Suprapubic skin (tissue), 4 donors: Measurements from ENCODE around the gene ANKRD29. TPM values are rescaled to one million over a fixed set of nuclear protein-coding genes. Genes with fewer than 3 reads are reported as not detected.

ENCODE experiments used
- DNase-seq, 2 donors: peaks; one replicate each; pipeline ENCODE4 v3.0.0-alpha.2; 2019; ENCODE audit warnings: low spot score in 2 of 2
- H3K27ac ChIP-seq: fragments of 200-600 bp; sonication (generic); one replicate; pipeline ENCODE4 v1.5.1; 2019
- H3K27me3 ChIP-seq: fragments of 200-600 bp; sonication (generic); one replicate; pipeline ENCODE4 v1.5.1; 2019
- H3K36me3 ChIP-seq: fragments of 200-600 bp; sonication (generic); one replicate; pipeline ENCODE4 v1.5.1; 2019
- H3K4me1 ChIP-seq: fragments of 200-600 bp; sonication (generic); one replicate; pipeline ENCODE4 v1.5.1; 2019
- H3K4me3 ChIP-seq: fragments of 200-600 bp; sonication (generic); one replicate; pipeline ENCODE4 v1.5.1; 2019; ENCODE audit warnings: mild to moderate bottlenecking
- H3K9me3 ChIP-seq: fragments of 200-600 bp; sonication (generic); one replicate; pipeline ENCODE4 v1.5.1; 2019
- CTCF ChIP-seq, 2 donors: fragments of 200-600 bp in 1 of 2; fragments of 450-650 bp in 1 of 2; sonication (generic) in 1 of 2; IDR thresholded peaks; one replicate each; pipeline ENCODE4 v1.5.1; 2016 to 2019; ENCODE audit warnings: antibody characterized with exemption in 2 of 2, mild to moderate bottlenecking in 1 of 2, moderate library complexity in 1 of 2
- EP300 ChIP-seq: sonication (generic); formaldehyde crosslinking; IDR thresholded peaks from one replicate; pipeline ENCODE4 v1.6.1; 2017; ENCODE audit warnings: antibody characterized with exemption
- POLR2A ChIP-seq, 2 donors: fragments of 450-650 bp; IDR thresholded peaks; one replicate each; pipeline ENCODE4 v1.6.1; 2017; ENCODE audit warnings: antibody characterized with exemption in 2 of 2, mild to moderate bottlenecking in 2 of 2, moderate library complexity in 2 of 2
- POLR2AphosphoS5 ChIP-seq, 3 donors: sonication (generic); formaldehyde crosslinking; IDR thresholded peaks; one replicate each; pipeline ENCODE4 v1.6.1; 2017; ENCODE audit warnings: antibody characterized with exemption in 3 of 3
- WGBS: methylation state at CpG from one replicate; pipeline ENCODE4 v1.1.5; 2018; 5-methylcytosine and 5-hydroxymethylcytosine counted together
- total RNA-seq, 4 donors: library from RNA; depleted of rRNA; stranded (reverse); fragments of >200 nt; gene quantifications; one replicate each; pipeline ENCODE4 v1.1.0, GENCODE V29; 2016

ANKRD29 gene
- total RNA-seq, 4 donors from 2014 or later, result 1.5 to 9.9 (median 6.2) TPM

DNA sequence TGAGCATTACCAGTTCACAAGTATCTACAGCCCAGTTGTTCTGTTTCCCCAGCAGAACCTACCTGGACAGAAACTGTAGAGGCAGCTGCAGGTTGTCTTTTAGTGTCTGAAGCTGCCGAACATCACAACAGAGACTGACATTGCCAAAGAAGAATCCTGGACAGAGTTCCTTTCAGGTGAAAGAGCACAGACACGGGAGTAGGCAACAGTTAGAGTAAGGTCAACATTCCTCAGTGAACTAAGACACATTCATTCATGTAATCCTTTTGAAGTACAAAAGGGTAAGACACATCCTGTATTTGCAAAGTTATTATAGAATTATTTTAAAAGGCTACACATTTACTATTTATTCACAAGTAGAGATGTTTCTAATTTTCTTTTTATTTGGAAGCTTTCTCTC is 90.7 kb downstream of the ANKRD29 start:
- peaks cover 62% of the 10 kb centered on the region for H3K36me3 ChIP-seq

GRCh38 chr18:23570912-23571504 is 91.7 kb downstream of the ANKRD29 start:
- Histone ChIP-seq H3K9me3 (no peaks in the 10 kb centered on the region), H3K36me3 (peaks cover 57% of the 10 kb centered on the region), H3K27me3 (no peaks in the 10 kb centered on the region), H3K4me1 (peaks cover 20% of the 10 kb centered on the region), H3K4me3 (no peak overlapping the region), H3K27ac (no peak overlapping the region)
- no peak for DNase-seq
- TF ChIP-seq POLR2A (IDR thresholded peaks at IDR 0.05) (no peak), EP300 (no peak), POLR2AphosphoS5 (IDR thresholded peaks at IDR 0.05) (no peak), CTCF (IDR thresholded peaks at IDR 0.05) (no peak)
- WGBS, result 64% methylated on average over 3 of the region's 3 CpGs

More for the DNA sequence above, 90.7 kb downstream of the ANKRD29 start:
- Histone ChIP-seq H3K4me1 (peaks cover 20% of the 10 kb centered on the region), H3K27ac (no peak overlapping the region), H3K9me3 (no peaks in the 10 kb centered on the region), H3K27me3 (no peaks in the 10 kb centered on the region), H3K4me3 (no peak overlapping the region)
- 82% methylated on average over 2 of the region's 2 CpGs for WGBS
- TF ChIP-seq POLR2A (IDR thresholded peaks at IDR 0.05) (no peak), POLR2AphosphoS5 (IDR thresholded peaks at IDR 0.05) (no peak), EP300 (no peak), CTCF (IDR thresholded peaks at IDR 0.05) (no peak)
- DNase-seq, result no peak

GRCh38 chr18:23569299-23570063 is 93.2 kb downstream of the ANKRD29 start:
- no peak for DNase-seq
- TF ChIP-seq POLR2AphosphoS5 (IDR thresholded peaks at IDR 0.05), result no peak
- no peak for TF ChIP-seq CTCF (IDR thresholded peaks at IDR 0.05)
- no peak for TF ChIP-seq EP300
- no peak for TF ChIP-seq POLR2A (IDR thresholded peaks at IDR 0.05)
- Histone ChIP-seq H3K9me3 (no peaks in the 10 kb centered on the region), H3K36me3 (peaks cover 56% of the 10 kb centered on the region), H3K27ac (no peak overlapping the region), H3K27me3 (no peaks in the 10 kb centered on the region), H3K4me1 (peaks cover 15% of the 10 kb centered on the region), H3K4me3 (no peak overlapping the region)
- 99% methylated on average over 5 of the region's 5 CpGs for WGBS

GRCh38 chr18:23568281-23569138 is 94.2 kb downstream of the ANKRD29 start:
- WGBS, result 72% methylated on average over 7 of the region's 7 CpGs
- Histone ChIP-seq H3K4me3 (no peak overlapping the region), H3K27me3 (no peaks in the 10 kb centered on the region), H3K27ac (no peak overlapping the region), H3K36me3 (peaks cover 56% of the 10 kb centered on the region), H3K4me1 (peaks cover 6% of the 10 kb centered on the region), H3K9me3 (no peaks in the 10 kb centered on the region)
- DNase-seq, result no peak
- TF ChIP-seq EP300 (no peak), POLR2AphosphoS5 (IDR thresholded peaks at IDR 0.05) (no peak), CTCF (IDR thresholded peaks at IDR 0.05) (no peak), POLR2A (IDR thresholded peaks at IDR 0.05) (no peak)

- Histone ChIP-seq H3K9me3 (no peaks in the 10 kb centered on the region), H3K27me3 (no peaks in the 10 kb centered on the region), H3K36me3 (peaks cover 59% of the 10 kb centered on the region), H3K27ac (no peak overlapping the region), H3K4me1 (peaks cover 3% of the 10 kb centered on the region), H3K4me3 (no peak overlapping the region)
- DNase-seq, result no peak
- WGBS, result 94% methylated on average over 3 of the region's 3 CpGs
- no peak for TF ChIP-seq CTCF (IDR thresholded peaks at IDR 0.05)
- no peak for TF ChIP-seq POLR2A (IDR thresholded peaks at IDR 0.05)
- no peak for TF ChIP-seq POLR2AphosphoS5 (IDR thresholded peaks at IDR 0.05)
- TF ChIP-seq EP300, result no peak
Observed at GRCh38 chr18:23567671-23568070, 95.0 kb downstream of the ANKRD29 start.
